GM18508 (cell line): Measurements from ENCODE around the gene FLRT3.

Experiments
- ATAC-seq: cut with Tn5 transposase; IDR thresholded peaks from one replicate; pipeline ENCODE4 v1.9.1; 2021; ENCODE audit warnings: moderate number of reproducible peaks; ENCODE audit not compliant: insufficient read depth, unreplicated experiment

Gene FLRT3

DNA sequence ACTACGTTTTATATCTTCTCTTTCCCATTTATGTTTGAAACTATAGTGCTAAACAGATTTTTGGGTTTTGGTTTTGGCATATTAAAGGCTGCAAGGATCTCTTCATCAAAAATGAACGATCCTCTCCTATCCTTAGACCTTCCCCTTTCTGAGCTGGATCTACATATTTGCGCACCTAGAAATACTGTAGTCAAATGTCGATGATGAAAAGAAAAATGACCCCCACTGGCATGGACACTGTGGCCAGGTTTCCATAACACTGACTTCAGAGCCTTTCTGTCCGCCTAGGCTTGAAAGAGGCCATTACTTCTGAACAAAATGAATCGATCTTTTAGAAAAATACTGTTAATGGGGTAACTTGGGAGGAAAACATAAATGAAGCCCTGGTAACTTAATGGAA lies 5.8 kb downstream of the FLRT3 start:
- ATAC-seq = no peak

DNA sequence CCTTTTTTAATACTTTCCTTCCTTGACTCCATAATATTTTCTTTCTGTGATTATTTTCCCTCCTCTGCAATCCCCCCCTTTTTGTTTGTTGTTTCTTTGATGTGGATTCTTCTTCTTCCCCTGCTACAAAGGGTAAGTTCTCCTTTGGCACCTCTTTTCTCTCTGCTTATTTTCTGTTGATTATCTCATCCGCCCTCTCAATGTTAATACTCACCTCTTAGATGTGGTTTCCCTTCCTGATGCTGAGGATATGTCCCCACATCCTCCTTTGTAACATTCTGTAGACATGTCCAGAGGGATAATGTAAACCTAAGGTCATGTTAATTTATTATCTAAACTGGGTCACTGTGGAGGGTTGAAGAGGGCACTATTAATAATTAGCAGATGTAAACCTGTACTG lies 17.7 kb downstream of the FLRT3 start:
- ATAC-seq = no peak

DNA sequence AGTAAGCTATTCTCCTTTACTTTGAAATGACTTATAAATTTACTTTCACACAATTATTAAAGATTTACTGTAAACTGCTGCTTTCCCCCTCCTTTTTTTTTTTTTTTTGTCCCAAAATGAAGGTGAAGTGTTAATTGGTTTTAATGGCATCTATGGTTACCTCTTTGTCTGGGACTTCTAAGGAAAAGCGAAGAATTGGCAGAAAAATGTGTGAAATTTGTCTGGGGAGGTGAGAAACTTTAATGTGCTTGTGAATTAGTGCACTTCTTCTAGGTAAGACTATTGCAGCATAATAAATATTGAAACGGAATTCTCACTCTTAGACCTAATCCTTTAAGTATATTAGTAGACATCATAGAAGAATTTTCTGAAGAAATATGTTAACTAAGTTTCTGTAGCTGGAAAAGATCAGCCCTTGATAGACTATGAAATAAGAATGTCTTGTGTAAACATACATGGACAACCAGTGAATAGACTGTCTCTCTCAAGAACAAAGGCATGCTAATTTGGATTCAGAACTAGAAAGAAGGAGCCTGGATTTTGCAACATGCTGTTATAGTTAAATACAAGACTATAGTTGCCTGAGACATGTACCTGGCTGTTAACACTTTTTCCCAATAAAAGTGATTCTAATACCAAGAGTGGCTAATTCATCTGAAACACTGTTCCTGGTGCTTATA lies 23.9 kb downstream of the FLRT3 start:
- no peak for ATAC-seq

DNA sequence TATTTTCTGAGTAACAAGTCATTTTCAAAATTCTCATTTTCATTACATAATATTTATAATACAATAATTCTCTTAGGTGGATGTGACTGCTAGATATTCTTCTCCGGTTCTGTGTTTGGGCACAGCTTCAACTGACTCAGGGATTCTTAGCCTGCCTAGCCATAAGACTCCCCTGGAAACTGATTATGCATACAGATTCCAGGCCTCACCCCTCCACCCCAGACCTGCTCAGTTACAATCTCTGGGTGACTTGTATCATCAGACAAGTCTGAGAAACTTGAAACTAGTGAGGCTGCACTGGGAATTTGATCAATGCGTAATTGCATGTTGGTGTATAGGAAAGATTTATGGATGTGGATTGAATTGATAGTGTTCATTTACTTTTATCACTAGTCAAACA lies 25.4 kb downstream of the FLRT3 start:
- no peak for ATAC-seq

DNA sequence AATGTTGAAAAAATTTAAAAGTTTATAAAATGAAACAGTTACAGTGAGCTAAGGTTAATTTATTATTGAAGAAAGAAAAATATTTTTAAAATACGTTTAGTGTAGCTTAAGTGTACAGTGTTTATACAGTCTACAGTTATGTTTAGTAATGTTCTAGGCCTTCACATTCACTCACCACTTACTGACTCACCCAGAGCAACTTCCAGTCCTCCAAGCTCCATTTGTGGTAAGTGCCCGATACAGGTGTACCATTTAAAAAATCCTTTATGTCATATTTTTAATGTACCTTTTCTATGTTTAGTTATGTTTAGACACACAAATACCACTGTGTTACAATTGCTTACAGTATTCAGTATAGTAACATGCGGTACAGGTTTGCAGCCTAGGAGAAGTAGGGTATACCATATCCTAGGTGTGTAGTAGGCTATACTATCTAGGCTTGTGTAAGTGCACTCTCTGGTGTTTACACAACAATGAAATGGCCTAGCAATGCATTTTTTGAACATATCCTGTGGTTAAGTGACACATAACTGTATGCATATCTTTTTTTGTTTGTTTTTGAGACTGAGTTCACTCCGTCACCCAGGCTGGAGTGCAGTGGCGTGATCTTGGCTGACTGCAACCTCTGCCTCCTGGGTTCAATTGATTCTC lies 26.3 kb downstream of the FLRT3 start:
- no peak for ATAC-seq

DNA sequence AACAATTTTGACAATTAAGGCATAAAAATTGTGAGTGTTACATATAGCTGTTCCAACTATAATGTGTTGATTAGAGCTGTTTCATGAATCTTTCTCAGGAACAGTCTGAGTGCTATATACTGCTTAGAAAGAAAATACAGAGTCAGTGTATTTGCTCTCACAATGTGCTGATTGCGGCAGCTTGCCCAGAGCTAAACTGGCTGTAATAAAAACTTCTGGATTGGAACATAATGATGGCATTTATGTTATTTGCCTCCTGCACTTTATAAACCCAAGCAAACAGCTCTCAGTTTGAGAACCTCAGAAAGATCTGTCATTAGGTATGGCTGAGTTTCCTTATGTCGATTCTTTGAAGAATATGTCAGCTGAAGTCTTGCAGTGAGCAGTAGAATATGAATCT lies 29.5 kb downstream of the FLRT3 start:
- no peak for ATAC-seq

DNA sequence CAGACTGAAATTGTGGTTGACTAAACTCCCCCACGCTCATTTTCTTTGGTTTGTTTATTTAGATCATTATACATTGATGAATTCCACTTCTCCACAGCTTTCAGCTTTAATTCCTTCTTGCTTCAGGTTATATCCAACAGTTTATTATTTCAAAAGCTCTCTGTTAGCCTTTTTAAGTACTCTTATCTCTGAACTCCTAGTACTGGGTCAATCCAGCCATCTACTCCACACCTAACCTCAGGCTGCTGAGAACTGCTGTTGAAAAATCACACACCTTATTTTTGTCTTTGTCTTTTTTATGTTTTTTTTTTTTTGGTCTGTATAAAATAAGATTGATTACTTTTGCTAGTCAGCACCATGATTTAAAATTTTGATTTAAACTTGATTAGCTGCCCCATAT lies 32.9 kb downstream of the FLRT3 start:
- ATAC-seq = no peak

DNA sequence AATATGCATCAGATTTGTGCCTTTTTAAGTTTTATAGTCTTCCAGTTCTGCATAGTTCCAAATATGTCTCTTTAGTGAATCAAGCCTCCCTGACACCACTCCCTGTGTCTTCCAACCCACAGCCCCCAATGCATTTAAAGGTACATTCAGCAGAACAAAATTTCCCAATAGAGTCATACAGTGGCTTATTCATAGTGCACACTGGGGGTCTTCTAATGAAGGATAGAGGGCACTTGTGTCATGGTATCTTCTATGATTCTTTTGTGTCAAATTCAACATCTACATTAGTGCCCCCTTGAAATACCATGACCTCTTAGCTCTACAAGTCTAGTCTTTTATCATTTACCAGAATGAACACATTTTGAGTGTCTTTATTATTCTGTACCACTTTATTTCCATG lies 33.8 kb downstream of the FLRT3 start:
- no peak for ATAC-seq

DNA sequence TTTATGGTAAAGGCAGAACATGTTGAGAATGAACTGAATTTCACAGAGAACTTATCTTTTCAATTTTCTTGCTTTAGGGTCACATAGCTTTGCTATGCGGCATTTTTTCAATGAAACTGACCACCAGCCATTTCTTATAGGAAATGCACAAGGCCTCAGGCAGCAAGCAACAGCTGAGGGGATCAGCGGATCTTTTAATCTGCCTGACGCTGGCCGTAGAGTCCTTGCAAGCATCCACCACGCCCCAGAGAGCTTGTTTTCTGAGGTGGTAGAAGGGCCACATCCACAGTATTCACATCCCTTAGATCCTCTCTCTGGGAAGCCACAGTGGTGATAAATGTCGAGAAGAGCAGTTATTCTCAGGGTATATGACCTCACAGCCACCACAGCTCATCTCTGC lies 34.3 kb downstream of the FLRT3 start:
- no peak for ATAC-seq

DNA sequence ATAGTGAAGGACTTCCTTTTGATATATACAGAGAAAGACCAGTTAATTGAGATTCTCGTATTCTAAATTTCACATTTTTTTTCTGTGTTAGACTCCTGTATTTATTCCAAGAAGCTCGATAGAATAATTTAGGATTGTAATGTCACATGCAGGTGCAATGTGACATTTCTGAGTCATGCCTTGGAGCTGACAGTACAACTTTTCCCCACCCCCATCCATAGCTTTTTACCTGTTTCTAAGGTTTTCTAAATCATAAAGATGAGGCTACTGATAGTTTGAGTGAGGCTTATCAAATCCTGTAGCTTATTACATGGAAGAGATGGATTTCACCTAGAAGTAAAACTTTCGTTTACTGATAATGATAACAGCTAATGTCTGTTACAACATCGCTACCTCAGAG lies 37.6 kb downstream of the FLRT3 start:
- no peak for ATAC-seq

DNA sequence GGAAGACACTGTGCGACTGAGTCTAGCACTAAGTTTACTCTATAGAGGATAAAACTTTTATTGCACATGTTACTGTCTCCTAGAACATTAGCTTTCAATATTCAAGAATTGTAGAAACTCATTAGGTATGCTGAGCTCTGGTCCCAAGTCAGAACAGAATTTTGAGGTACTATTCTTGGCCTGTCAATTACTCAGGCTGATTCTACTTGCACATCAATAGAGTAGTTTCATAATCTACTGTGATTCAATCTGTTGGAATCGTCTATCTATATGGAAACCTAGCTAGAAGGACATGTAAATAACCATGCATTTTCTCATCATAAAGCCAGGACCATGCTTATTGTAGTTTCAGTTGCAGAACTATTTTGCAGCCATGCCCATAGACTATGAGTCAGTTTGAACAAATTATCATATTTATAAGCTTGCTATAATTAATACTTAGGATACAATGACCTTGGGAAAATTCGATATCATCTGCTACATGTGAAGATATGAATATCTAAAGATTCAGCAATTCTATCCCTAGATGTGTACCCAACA lies 41.6 kb downstream of the FLRT3 start:
- ATAC-seq = no peak

DNA sequence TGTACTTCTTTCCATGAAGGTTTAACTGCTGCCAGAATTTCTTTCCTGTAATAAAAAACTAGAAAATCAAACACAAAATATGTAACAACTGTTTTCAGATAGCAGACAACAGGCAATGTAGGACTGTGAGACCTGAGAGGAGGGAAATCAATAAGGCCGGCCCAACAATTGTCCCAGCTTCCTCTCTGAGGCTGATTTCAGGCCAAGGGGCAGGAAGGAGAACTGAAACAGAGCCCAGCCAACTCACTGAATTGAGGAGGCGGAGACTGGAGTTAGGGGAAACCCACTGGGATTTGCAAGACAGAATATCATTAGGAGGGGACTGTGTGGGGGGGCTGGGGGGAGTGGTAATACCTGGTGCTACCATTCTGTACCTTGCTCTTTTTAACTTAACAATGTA lies 42.2 kb downstream of the FLRT3 start:
- no peak for ATAC-seq

DNA sequence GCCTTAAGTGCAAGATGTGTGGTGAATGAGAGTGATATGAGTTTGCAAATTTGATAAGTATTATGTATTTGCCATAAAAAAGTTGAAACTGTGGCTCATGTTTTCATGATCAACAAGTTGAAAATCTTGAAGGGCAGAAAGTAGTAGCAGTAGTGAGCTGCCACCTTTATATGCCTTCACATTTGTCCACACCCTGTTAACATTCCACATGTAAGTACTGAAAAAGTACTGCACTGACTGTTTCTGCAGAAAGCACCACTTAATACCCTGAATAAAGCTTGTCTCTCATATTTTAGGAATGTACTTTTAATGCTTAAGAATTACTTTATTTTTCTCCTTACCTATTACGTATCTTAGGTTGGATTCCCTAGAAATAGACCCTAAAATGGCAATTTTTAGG lies 45.9 kb downstream of the FLRT3 start:
- ATAC-seq = no peak

DNA sequence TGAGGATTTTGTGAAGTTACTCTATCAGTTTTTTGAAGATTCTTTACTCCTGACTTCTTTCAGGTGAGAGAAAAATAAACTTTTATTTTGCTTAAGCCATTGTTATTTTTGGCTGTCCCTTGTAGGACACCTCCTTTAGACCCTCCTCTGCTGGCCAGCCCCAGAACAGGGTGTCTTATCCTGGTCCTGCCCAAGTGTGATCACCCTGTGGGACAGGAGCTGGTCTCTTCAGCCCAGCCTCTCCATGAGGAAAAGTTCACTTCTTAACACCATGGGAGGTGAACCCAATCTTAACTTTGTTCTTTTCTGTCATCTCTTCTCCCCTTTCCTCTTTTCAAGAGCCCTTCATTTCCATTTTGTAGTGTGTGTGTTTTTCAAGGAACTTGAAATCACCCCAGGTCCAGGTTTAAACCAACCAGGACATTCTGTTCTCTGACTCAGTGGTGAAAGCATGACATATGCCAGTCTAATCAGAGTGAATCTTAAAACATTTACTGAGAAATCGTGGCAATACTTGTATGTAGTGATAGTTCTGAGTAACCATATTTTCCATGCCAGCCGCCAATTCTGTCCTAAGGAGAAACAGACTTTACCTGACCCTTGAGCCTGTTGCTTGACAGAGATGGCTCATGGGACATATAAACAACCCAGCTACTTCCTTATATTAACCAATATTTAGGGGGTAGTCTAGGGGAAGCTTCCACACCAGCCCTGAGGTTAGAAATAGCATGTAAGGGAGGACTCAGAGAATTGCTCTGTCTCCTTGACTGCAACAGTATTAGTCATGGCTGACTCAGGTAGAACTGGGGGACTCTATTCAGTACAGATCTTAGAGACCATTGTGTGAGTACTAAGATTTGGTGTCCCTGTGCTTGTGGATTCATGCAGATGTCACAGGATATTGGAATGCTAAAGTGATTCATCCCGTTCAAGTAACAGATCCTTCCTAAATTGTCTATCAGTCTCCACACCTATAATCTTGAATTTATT lies 48.8 kb downstream of the FLRT3 start:
- no peak for ATAC-seq

DNA sequence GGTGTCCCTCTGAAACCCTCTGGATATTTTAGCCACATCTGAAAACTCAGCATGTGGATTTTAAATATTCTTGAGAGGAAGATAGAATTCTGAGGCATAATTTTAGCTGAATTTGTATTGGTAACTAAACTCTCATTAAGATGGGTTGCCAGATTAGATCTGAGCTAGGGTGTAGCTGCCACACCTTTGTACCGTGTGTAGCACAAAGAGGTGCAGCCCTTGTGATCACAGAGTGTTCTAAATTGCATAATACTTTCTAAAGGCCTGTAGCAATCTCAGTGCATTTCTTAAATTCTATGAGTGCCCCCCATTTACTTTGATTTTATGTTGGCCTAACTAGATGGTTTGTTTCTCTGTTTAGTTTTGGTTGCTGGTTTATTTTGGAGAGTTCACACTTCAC lies 53.0 kb downstream of the FLRT3 start:
- no peak for ATAC-seq

DNA sequence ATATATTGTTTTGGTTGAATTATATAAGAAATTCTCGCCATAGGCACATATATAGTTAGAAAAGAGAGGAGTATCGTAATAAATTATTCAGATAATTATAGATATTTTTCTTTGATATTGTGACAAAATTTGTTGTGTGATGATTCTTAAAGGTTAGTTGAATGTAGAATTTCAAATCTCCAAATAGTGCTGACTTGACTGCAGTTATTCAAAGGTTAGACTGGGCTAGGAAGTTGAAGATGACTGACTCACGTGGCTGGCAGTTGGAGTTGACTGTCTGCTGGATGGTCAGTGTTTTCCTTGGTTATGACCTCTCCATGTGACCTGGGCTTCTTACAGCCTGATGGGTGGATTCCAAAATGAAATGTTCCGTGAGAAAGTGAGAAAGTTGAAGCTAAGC lies 55.3 kb downstream of the FLRT3 start:
- no peak for ATAC-seq
